K562 (cell line): Measurements from ENCODE around the gene C3AR1. TPM values are rescaled to one million over a fixed set of nuclear protein-coding genes. Genes with fewer than 3 reads are reported as not detected.

Source experiments
- ATAC-seq: fragments of 200-7000 bp; cut with Tn5 transposase; 3 replicates; pipeline ENCODE4 v1.9.1; 2020; ENCODE audit warnings: moderate library complexity
- BruUV-seq: library from RNA; stranded (reverse); fragments of 400-500 nt; replicated peaks from 2 replicates; lab custom pipeline; 2021; lab: Mats Ljungman, UMichigan
- CTCF ChIA-PET: fragments of 300-600 bp; formaldehyde crosslinking; extraction: SDS; loops from one replicate; lab custom pipeline; 2021; ENCODE audit warnings: low intra/inter-chr PET ratio; lab: Yijun Ruan, JAX
- POLR2A ChIA-PET: fragments of 300-600, 350-650 bp; sonication (Branson Sonifier 250); formaldehyde crosslinking; extraction: SDS; loops from one replicate; lab custom pipeline; 2021; ENCODE audit warnings: antibody characterized with exemption, inconsistent platforms; lab: Yijun Ruan, JAX
- DNase-seq, 4 experiments: peaks; one replicate each; pipeline versions ENCODE4 v3.0.0 to v3.0.0-alpha.2; 2011 to 2018; ENCODE audit warnings: low spot score in 3 of 4, mixed read lengths in 3 of 4; ENCODE audit errors: extremely low read depth in 1 of 4
- FAIRE-seq: peaks from 2 replicates; lab custom pipeline; 2011; peaks lifted over from hg19 to GRCh38; lab: Jason Lieb, UNC
- H2AFZ ChIP-seq: 2 replicates; pipeline ENCODE4 v1.6.0; 2011; ENCODE audit warnings: low read depth, low read length, control low read depth, inconsistent platforms
- H3K27ac ChIP-seq: fragments of 200-600 bp; 3 replicates; pipeline ENCODE4 v1.8.0; 2011; ENCODE audit warnings: low read depth, mild to moderate bottlenecking, control low read depth, inconsistent platforms, low read length, moderate library complexity, mixed read lengths; ENCODE audit errors: extremely low read depth
- H3K27me3 ChIP-seq, 2 experiments: fragments of 300-600 bp in 1 of 2; 2 replicates in 1 of 2; 3 replicates in 1 of 2; pipeline versions ENCODE4 v1.6.0 to v1.8.0; 2011; ENCODE audit warnings: inconsistent platforms in 2 of 2, low read length in 2 of 2, mild to moderate bottlenecking in 1 of 2, mixed read lengths in 1 of 2, moderate library complexity in 1 of 2; ENCODE audit not compliant: control insufficient read depth in 2 of 2, insufficient read depth in 2 of 2
- H3K36me3 ChIP-seq: fragments of 300-600 bp; 3 replicates; pipeline ENCODE4 v1.8.0; 2011; ENCODE audit warnings: mild to moderate bottlenecking, low read length, inconsistent platforms; ENCODE audit not compliant: control insufficient read depth, insufficient read depth
- H3K4me1 ChIP-seq, 2 experiments: fragments of 200-600 bp in 1 of 2; replicated peaks in 1 of 2; 2 replicates in 1 of 2; 3 replicates in 1 of 2; pipeline versions ENCODE4 v1.5.1 to v1.8.0; 2011; ENCODE audit warnings: inconsistent platforms in 2 of 2, low read length in 2 of 2, mild to moderate bottlenecking in 1 of 2, mixed read lengths in 1 of 2, moderate library complexity in 1 of 2; ENCODE audit not compliant: control insufficient read depth in 2 of 2, insufficient read depth in 2 of 2
- H3K4me2 ChIP-seq: 2 replicates; pipeline ENCODE4 v1.6.1; 2011; ENCODE audit warnings: low read length, control low read depth, inconsistent platforms, mixed read lengths; ENCODE audit not compliant: insufficient read depth
- H3K4me3 ChIP-seq: fragments of 200-600 bp; sonication (generic), shearing (Covaris generic); 2 replicates; pipeline ENCODE4 v1.5.1; 2016; ENCODE audit warnings: control low read depth, inconsistent platforms
- H3K79me2 ChIP-seq: fragments of 200-600 bp; 3 replicates; pipeline ENCODE4 v1.8.0; 2011; ENCODE audit warnings: low read length, inconsistent platforms; ENCODE audit not compliant: control insufficient read depth, insufficient read depth
- H3K9ac ChIP-seq, 2 experiments: 2 replicates each; pipeline versions ENCODE4 v1.6.0 to v1.6.1; 2011; ENCODE audit warnings: low read depth in 2 of 2, low read length in 2 of 2, control low read depth in 1 of 2, inconsistent platforms in 1 of 2, mild to moderate bottlenecking in 1 of 2, mixed read lengths in 1 of 2; ENCODE audit not compliant: insufficient read depth in 1 of 2
- H3K9me1 ChIP-seq: one replicate; pipeline ENCODE4 v1.6.0; 2011; ENCODE audit warnings: inconsistent platforms, mild to moderate bottlenecking, low read length, moderate library complexity; ENCODE audit not compliant: control insufficient read depth, insufficient read depth
- H3K9me3 ChIP-seq: replicated peaks from 2 replicates; pipeline ENCODE4 v1.5.1; 2011; ENCODE audit warnings: low read depth, low read length, inconsistent platforms; ENCODE audit not compliant: control insufficient read depth, insufficient read depth
- H4K20me1 ChIP-seq: replicated peaks from 2 replicates; pipeline ENCODE4 v1.6.1; 2011; ENCODE audit warnings: low read length, inconsistent platforms, mixed read lengths; ENCODE audit not compliant: control insufficient read depth, insufficient read depth
- ATF6 ChIP-seq: sonication (generic); formaldehyde crosslinking; IDR thresholded peaks from 2 replicates; pipeline ENCODE4 v1.4.0; 2020; ENCODE audit warnings: mild to moderate bottlenecking, missing genetic modification reagents
- CC2D1A ChIP-seq: fragments of 450-650 bp; IDR thresholded peaks from 2 replicates; pipeline ENCODE4 v1.6.1; 2017; ENCODE audit warnings: mild to moderate bottlenecking
- COPS2 ChIP-seq: fragments of 450-650 bp; conservative IDR thresholded peaks from 2 replicates; pipeline ENCODE4 v1.6.1; 2016; ENCODE audit warnings: mild to moderate bottlenecking, moderate library complexity
- CXXC5 ChIP-seq: fragments of 250-450 bp; sonication (Bioruptor Pico); IDR thresholded peaks from 2 replicates; pipeline ENCODE4 v1.8.0; 2022; ENCODE audit warnings: inconsistent platforms, mild to moderate bottlenecking, moderate library complexity
- EZH2 ChIP-seq: IDR thresholded peaks from 2 replicates; pipeline ENCODE4 v1.6.1; 2012; ENCODE audit warnings: low read depth, mild to moderate bottlenecking, inconsistent platforms, low read length, borderline replicate concordance
- HOXB6 ChIP-seq: fragments of 250-450 bp; sonication (Bioruptor Pico); IDR thresholded peaks from 2 replicates; pipeline ENCODE4 v1.5.1; 2022; ENCODE audit warnings: mild to moderate bottlenecking, borderline replicate concordance
- ID3 ChIP-seq, 2 experiments: fragments of 250-450 bp in 1 of 2; fragments of 450-650 bp in 1 of 2; sonication (Bioruptor Pico) in 1 of 2; IDR thresholded peaks; 2 replicates each; pipeline versions ENCODE4 v1.6.1 to v1.8.0; 2016 to 2021; ENCODE audit warnings: mild to moderate bottlenecking in 2 of 2, moderate library complexity in 2 of 2, missing compliant biosample characterization in 1 of 2, missing genetic modification characterization in 1 of 2
- KDM1A ChIP-seq, 2 experiments: fragments of 450-650 bp; IDR thresholded peaks; 2 replicates each; pipeline ENCODE4 v1.6.1; 2016; ENCODE audit warnings: mild to moderate bottlenecking in 2 of 2
- PHB2 ChIP-seq: fragments of 450-650 bp; IDR thresholded peaks from 2 replicates; pipeline ENCODE4 v1.6.1; 2017; ENCODE audit warnings: low read depth
- PML ChIP-seq: IDR thresholded peaks from 2 replicates; pipeline ENCODE4 v1.6.1; 2012; ENCODE audit warnings: low read length, inconsistent platforms
- POLR3G ChIP-seq: IDR thresholded peaks from 2 replicates; pipeline ENCODE4 v1.6.1; 2011; ENCODE audit not compliant: insufficient read length, insufficient replicate concordance; ENCODE audit errors: extremely low read depth
- RBM22 ChIP-seq: fragments of 200-400 bp; formaldehyde crosslinking; IDR thresholded peaks from 2 replicates; pipeline ENCODE4 v1.6.1; 2018; ENCODE audit warnings: low read length, low read depth; ENCODE audit not compliant: poor library complexity, severe bottlenecking
- SETDB1 ChIP-seq: IDR thresholded peaks from one replicate; pipeline ENCODE4 v1.6.1; 2012; ENCODE audit warnings: low read length, control low read depth, inconsistent platforms
- SRSF1 ChIP-seq: fragments of 200-400 bp; formaldehyde crosslinking; IDR thresholded peaks from 2 replicates; pipeline ENCODE4 v1.6.1; 2017; ENCODE audit warnings: mild to moderate bottlenecking, low read depth, low read length, moderate library complexity
- ZBTB9 ChIP-seq: fragments of 450-650 bp; formaldehyde crosslinking; IDR thresholded peaks from 2 replicates; pipeline ENCODE4 v1.4.0; 2020; ENCODE audit warnings: mild to moderate bottlenecking, moderate library complexity
- ZFX ChIP-seq: sonication (generic); formaldehyde crosslinking; IDR thresholded peaks from 2 replicates; pipeline ENCODE4 v1.8.0; 2022; ENCODE audit warnings: mild to moderate bottlenecking, missing genetic modification reagents, moderate library complexity
- ZNF212 ChIP-seq: fragments of 450-650 bp; formaldehyde crosslinking; IDR thresholded peaks from 2 replicates; pipeline ENCODE4 v1.4.0; 2020; ENCODE audit warnings: mild to moderate bottlenecking
- ZNF24 ChIP-seq: fragments of 450-650 bp; IDR thresholded peaks from 2 replicates; pipeline ENCODE4 v1.6.1; 2016
- ZNF253 ChIP-seq: fragments of 250-450 bp; sonication (Bioruptor Pico); conservative IDR thresholded peaks from 2 replicates; pipeline ENCODE4 v1.6.1; 2021; ENCODE audit warnings: mild to moderate bottlenecking
- ZNF77 ChIP-seq: fragments of 250-450 bp; sonication (Bioruptor Pico); IDR thresholded peaks from 2 replicates; pipeline ENCODE4 v1.5.0; 2020
- ZNF830 ChIP-seq: fragments of 250-450 bp; sonication (Bioruptor Pico); IDR thresholded peaks from 2 replicates; pipeline ENCODE4 v1.5.0; 2021; ENCODE audit warnings: mild to moderate bottlenecking
- ZSCAN32 ChIP-seq: fragments of 450-650 bp; formaldehyde crosslinking; IDR thresholded peaks from 2 replicates; pipeline ENCODE4 v1.4.0; 2020; ENCODE audit warnings: mild to moderate bottlenecking, moderate library complexity
- WGBS: fragments of 100-300 bp; shearing (Covaris generic); methylation state at CpG from one replicate; pipeline ENCODE4 v1.1.6; 2016; ENCODE audit warnings: low coverage, mixed read lengths; ENCODE audit not compliant: insufficient coverage; ENCODE audit errors: missing lambda C conversion rate; 5-methylcytosine and 5-hydroxymethylcytosine counted together
- in situ Hi-C: fragments of 300-500 bp; cut with MboI; formaldehyde crosslinking; loops from 4 replicates; pipeline ENCODE4 v1.15.0; 2018; ENCODE audit warnings: inconsistent platforms, mixed read lengths
- intact Hi-C: fragments of 100-400 bp; cut with micrococcal nuclease; formaldehyde crosslinking; loops from 2 replicates; pipeline ENCODE4 v1.14.2; 2022
- polyA plus RNA-seq, 8 experiments: library from polyadenylated mRNA; depleted of rRNA in 4 of 8; stranded (reverse) in 5 of 8; unstranded in 3 of 8; fragments of >200 nt; fragmentation: Nextera tagmentation in 2 of 8; fragmentation: Illumina TruSeq in 1 of 8; extraction: Ambion mirVana in 2 of 8; extraction: Trizol in 1 of 8; gene quantifications; 2 replicates each; pipeline versions ENCODE4 v1.2.1 to v1.2.3, GENCODE V29; 2011 to 2014; ENCODE audit warnings: inconsistent platforms in 1 of 8, missing spikeins in 1 of 8
- total RNA-seq, 7 experiments: library from RNA; depleted of rRNA in 6 of 7; stranded (reverse); fragments of >200 nt in 6 of 7; fragmentation: Illumina TruSeq in 2 of 7; extraction: Trizol in 2 of 7; gene quantifications; 2 replicates each; pipeline versions ENCODE4 v1.2.1 to v1.2.3, GENCODE V29; 2011 to 2021; ENCODE audit warnings: low replicate concordance in 1 of 7

The C3AR1 gene
- total and polyA plus RNA-seq, 9 of the 15 experiments (the other 6 are each of a cell fraction or from before 2014, with no cell fraction given): 2.2 to 12.9 (median 5.3) TPM

- no TSS peak for BruUV-seq
- H3K4me1 ChIP-seq: peaks cover 0 to 19% of the 10 kb centered on the region in 2 experiments; a peak in 3 of 5 replicates
- TF ChIP-seq SRSF1 (no peak), ZNF77 (CRISPR knock-in tag) (no peak), ZNF253 (CRISPR knock-in tag) (no peak), ZNF24 (no peak), CC2D1A (no peak), ZSCAN32 (no peak), ATF6 (CRISPR knock-in tag) (no peak), COPS2 (no peak), POLR3G (no peak), KDM1A (IDR thresholded peaks at IDR 0.05) (peak; percentile 13 to 41; a peak in 2 of 4 replicates), ZBTB9 (CRISPR knock-in tag) (no peak), EZH2 (no peak), CXXC5 (CRISPR knock-in tag) (peak; percentile 31; the same call in 1 of the 2 replicates), PML (peak; percentile 43; the same call in 1 of the 2 replicates), HOXB6 (CRISPR knock-in tag) (no peak), ZFX (CRISPR knock-in tag) (no peak), ZNF830 (CRISPR knock-in tag) (no peak), ID3 (CRISPR knock-in tag; IDR thresholded peaks at IDR 0.05) (no peak), ID3 (tag; IDR thresholded peaks at IDR 0.05) (no peak), ZNF212 (CRISPR knock-in tag) (no peak), SETDB1 (no peak), RBM22 (no peak), PHB2 (no peak)
These were observed 39.8 kb downstream of the C3AR1 start for GRCh38 chr12:8026291-8026900.

More at GRCh38 chr12:8026291-8026900, 39.8 kb downstream of the C3AR1 start:
- Histone ChIP-seq H3K27me3 (no peaks in the 10 kb centered on the region), H4K20me1 (no peaks in the 10 kb centered on the region), H3K79me2 (peaks cover 34% of the 10 kb centered on the region), H3K9me3 (no peaks in the 10 kb centered on the region), H3K9ac (peak overlapping the region; percentile 67 to 90), H3K4me3 (peak overlapping the region; percentile 60), H3K36me3 (no peaks in the 10 kb centered on the region), H3K9me1 (no peaks in the 10 kb centered on the region), H2AFZ (peak overlapping the region; percentile 88), H3K4me2 (peak overlapping the region; percentile 83), H3K27ac (peak overlapping the region; percentile 98)
- 0% methylated on average over 27 of the region's 27 CpGs for WGBS
- ATAC-seq (peak; percentile 88), FAIRE-seq (peak; percentile 99), DNase-seq (peak; percentile 88 to 98 (median 92))
- CTCF ChIA-PET: no interaction called here
- in situ Hi-C loops (no loop called here), intact Hi-C loops (no loop called here)
- POLR2A ChIA-PET: interaction anchor here (0.6 to 1.3 kb wide), 2 partner anchors 12 to 45 kb away, joined by 3 to 6 read pairs; no protein-coding TSS in a partner anchor
